GM06990 (cell line): Measurements from ENCODE around the gene SRL.

Experiments used
- DNase-seq: peaks from one replicate; pipeline ENCODE4 v3.0.0-alpha.2; 2011; ENCODE audit not compliant: insufficient read length; ENCODE audit errors: extremely low read depth
- H3K27me3 ChIP-seq: replicated peaks from 2 replicates; pipeline ENCODE4 v1.6.0; 2011; ENCODE audit warnings: low read length; ENCODE audit not compliant: control insufficient read depth, insufficient read depth
- H3K36me3 ChIP-seq: 2 replicates; pipeline ENCODE4 v1.5.1; 2011; ENCODE audit warnings: low read length; ENCODE audit not compliant: control insufficient read depth, insufficient read depth
- H3K4me3 ChIP-seq: replicated peaks from 2 replicates; pipeline ENCODE4 v1.5.1; 2011; ENCODE audit warnings: low read depth, mild to moderate bottlenecking, control low read depth, low read length
- TF ChIP-seq, protein P1 (sequence below): IDR thresholded peaks from 2 replicates; pipeline ENCODE4 v1.5.1; 2011; ENCODE audit warnings: low read length, control low read depth, mild to moderate bottlenecking, inconsistent platforms; ENCODE audit not compliant: insufficient read depth, poor library complexity, severe bottlenecking

The SRL gene

DNA sequence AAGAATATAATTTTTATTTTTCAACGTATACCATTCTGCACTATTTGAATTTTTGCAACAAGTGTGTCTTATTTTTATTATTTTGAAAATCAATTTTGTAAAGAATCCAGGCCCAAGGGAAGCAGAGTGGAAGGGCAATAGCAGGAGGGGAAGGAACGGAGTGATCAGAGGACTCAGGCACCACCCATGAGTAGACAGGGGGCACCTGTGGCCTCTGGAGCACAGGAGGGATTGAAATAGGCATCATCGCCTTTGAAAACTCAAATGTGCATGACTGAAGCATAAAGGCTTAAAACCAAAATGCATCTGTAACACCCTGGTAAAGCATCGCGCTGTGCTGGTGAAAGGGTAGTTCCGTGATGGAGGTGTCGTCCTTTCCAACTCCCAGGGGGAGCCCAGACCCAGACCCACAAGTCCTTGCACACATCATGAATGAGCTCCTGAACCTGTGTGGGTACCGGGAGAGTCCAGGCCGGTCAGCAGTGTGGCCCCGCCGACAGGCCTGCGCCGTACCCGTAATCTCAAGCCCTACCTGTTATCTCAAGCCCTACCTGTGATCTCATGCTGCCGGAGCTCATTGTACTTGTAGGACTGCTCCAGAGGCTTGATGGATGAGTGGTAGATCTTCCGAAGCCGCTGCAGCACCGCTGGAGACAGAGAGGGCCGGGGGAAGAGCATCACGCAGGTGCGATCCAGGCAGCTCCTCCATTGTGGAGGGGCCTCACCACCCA lies 39.1 kb downstream of the SRL start:
- no peak for DNase-seq
- Histone ChIP-seq H3K4me3 (no peak overlapping the region), H3K36me3 (no peaks in the 10 kb centered on the region), H3K27me3 (no peaks in the 10 kb centered on the region)
- TF ChIP-seq, protein P1, sequence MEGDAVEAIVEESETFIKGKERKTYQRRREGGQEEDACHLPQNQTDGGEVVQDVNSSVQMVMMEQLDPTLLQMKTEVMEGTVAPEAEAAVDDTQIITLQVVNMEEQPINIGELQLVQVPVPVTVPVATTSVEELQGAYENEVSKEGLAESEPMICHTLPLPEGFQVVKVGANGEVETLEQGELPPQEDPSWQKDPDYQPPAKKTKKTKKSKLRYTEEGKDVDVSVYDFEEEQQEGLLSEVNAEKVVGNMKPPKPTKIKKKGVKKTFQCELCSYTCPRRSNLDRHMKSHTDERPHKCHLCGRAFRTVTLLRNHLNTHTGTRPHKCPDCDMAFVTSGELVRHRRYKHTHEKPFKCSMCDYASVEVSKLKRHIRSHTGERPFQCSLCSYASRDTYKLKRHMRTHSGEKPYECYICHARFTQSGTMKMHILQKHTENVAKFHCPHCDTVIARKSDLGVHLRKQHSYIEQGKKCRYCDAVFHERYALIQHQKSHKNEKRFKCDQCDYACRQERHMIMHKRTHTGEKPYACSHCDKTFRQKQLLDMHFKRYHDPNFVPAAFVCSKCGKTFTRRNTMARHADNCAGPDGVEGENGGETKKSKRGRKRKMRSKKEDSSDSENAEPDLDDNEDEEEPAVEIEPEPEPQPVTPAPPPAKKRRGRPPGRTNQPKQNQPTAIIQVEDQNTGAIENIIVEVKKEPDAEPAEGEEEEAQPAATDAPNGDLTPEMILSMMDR, result no peak

- TF ChIP-seq, protein P1, result no peak
- Histone ChIP-seq H3K36me3 (no peaks in the 10 kb centered on the region), H3K4me3 (no peak overlapping the region), H3K27me3 (no peaks in the 10 kb centered on the region)
- DNase-seq, result no peak
These were observed 41.1 kb downstream of the SRL start for GRCh38 chr16:4200781-4201137.

- no peaks in the 10 kb centered on the region for H3K27me3 ChIP-seq
- no peak overlapping the region for H3K4me3 ChIP-seq
- no peaks in the 10 kb centered on the region for H3K36me3 ChIP-seq
- DNase-seq, result no peak
- TF ChIP-seq, protein P1, result peak; percentile 50
These were observed 41.7 kb downstream of the SRL start for GRCh38 chr16:4200000-4200780.

DNA sequence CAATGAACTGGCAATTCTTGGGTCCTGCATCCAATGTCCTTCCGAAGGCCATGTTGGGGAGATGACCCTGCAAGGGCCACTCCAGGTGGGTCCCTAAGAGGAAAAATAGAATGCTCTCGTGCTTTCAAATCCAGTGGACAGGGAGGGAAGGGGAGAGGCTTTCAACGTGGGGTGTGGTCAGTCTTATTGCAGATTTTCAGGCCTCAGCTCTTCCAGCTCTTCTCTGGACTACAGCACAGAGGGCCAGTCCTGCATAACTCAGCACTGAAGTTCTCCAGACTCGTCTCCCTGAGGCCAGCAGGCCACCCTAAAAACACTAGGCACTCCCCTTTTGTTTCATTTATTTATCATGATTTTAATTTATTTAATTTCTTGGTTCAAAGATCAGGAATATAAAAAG lies 43.1 kb downstream of the SRL start:
- TF ChIP-seq, protein P1, result no peak
- Histone ChIP-seq H3K36me3 (no peaks in the 10 kb centered on the region), H3K4me3 (no peak overlapping the region), H3K27me3 (no peaks in the 10 kb centered on the region)
- no peak for DNase-seq

DNA sequence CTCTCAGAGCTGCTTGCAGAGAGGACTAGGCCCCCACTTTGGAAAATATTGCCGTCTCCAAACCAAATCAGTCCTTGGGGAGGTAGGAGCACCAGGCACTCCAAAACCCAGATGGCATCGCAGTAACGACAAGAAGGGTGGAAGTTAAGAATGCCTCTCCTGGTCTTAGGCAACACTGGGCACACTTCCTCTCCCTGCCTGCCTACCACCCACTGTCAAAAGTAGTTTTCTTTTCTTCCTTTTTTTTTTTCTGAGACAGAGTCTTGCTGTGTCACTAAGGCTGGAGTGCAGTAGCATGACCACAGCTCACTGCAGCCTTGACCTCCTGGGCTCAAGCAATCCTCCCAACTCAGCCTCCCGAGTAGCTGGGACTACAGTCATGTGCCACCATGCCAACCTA lies 47.2 kb downstream of the SRL start:
- Histone ChIP-seq H3K27me3 (no peaks in the 10 kb centered on the region), H3K4me3 (no peak overlapping the region), H3K36me3 (no peaks in the 10 kb centered on the region)
- TF ChIP-seq, protein P1, result no peak
- DNase-seq, result no peak
